HepG2 (cell line): Measurements from ENCODE around the gene UTS2R. TPM values are rescaled to one million over a fixed set of nuclear protein-coding genes. Genes with fewer than 3 reads are reported as not detected.

ENCODE experiments used
- AHDC1 ChIP-seq: sonication (generic); formaldehyde crosslinking; IDR thresholded peaks from 2 replicates; pipeline ENCODE4 v1.5.1; 2020; ENCODE audit warnings: mild to moderate bottlenecking, missing genetic modification reagents, borderline replicate concordance
- GABPA ChIP-seq, 2 experiments: IDR thresholded peaks; 2 replicates each; pipeline ENCODE4 v1.6.1; 2011 to 2016; ENCODE audit warnings: low read depth in 2 of 2, low read length in 1 of 2, missing biosample characterization in 1 of 2, missing genetic modification characterization in 1 of 2
- GPBP1L1 ChIP-seq: sonication (generic); formaldehyde crosslinking; IDR thresholded peaks from 2 replicates; pipeline ENCODE4 v1.5.0; 2020; ENCODE audit warnings: mild to moderate bottlenecking, missing genetic modification reagents
- HDAC1 ChIP-seq: sonication (generic); formaldehyde crosslinking; IDR thresholded peaks from 2 replicates; pipeline ENCODE4 v1.5.1; 2020; ENCODE audit warnings: mild to moderate bottlenecking, missing genetic modification reagents
- HIC2 ChIP-seq: sonication (generic); formaldehyde crosslinking; IDR thresholded peaks from 2 replicates; pipeline ENCODE4 v1.9.0; 2022; ENCODE audit warnings: low read depth, missing genetic modification reagents
- IRF1 ChIP-seq: sonication (generic); formaldehyde crosslinking; IDR thresholded peaks from 2 replicates; pipeline ENCODE4 v1.4.0; 2020; ENCODE audit warnings: low read depth, mild to moderate bottlenecking, missing genetic modification reagents
- KDM1A ChIP-seq: IDR thresholded peaks from 2 replicates; pipeline ENCODE4 v1.6.1; 2016; ENCODE audit warnings: missing compliant biosample characterization
- KDM2A ChIP-seq: sonication (generic); formaldehyde crosslinking; IDR thresholded peaks from 2 replicates; pipeline ENCODE4 v1.4.0; 2020; ENCODE audit warnings: low read depth, missing genetic modification reagents, borderline replicate concordance
- KDM5B ChIP-seq: sonication (generic); formaldehyde crosslinking; IDR thresholded peaks from 2 replicates; pipeline ENCODE4 v1.4.0; 2020; ENCODE audit warnings: missing genetic modification reagents, mild to moderate bottlenecking, borderline replicate concordance
- KLF9 ChIP-seq: IDR thresholded peaks from 2 replicates; pipeline ENCODE4 v1.6.1; 2016; ENCODE audit warnings: low read depth
- LRRFIP1 ChIP-seq: sonication (generic); formaldehyde crosslinking; conservative IDR thresholded peaks from 2 replicates; pipeline ENCODE4 v1.4.0; 2020; ENCODE audit warnings: missing genetic modification reagents
- NCOA2 ChIP-seq: sonication (generic); formaldehyde crosslinking; IDR thresholded peaks from 2 replicates; pipeline ENCODE4 v1.8.0; 2022; ENCODE audit warnings: inconsistent platforms
- POLR2A ChIP-seq, 2 experiments: IDR thresholded peaks; 2 replicates each; pipeline ENCODE4 v1.6.1; 2011; ENCODE audit warnings: low read depth in 2 of 2, low read length in 2 of 2, mild to moderate bottlenecking in 1 of 2, moderate library complexity in 1 of 2; ENCODE audit not compliant: insufficient read depth in 1 of 2
- ZNF619 ChIP-seq: sonication (generic); formaldehyde crosslinking; IDR thresholded peaks from 2 replicates; pipeline ENCODE4 v1.4.0; 2020; ENCODE audit warnings: mild to moderate bottlenecking, missing genetic modification reagents
- ZNF792 ChIP-seq: IDR thresholded peaks from 2 replicates; pipeline ENCODE4 v1.6.1; 2016
- ZSCAN9 ChIP-seq: IDR thresholded peaks from 2 replicates; pipeline ENCODE4 v1.6.1; 2016; ENCODE audit warnings: borderline replicate concordance
- polyA plus RNA-seq, 8 experiments: library from polyadenylated mRNA; depleted of rRNA in 3 of 8; stranded (reverse) in 7 of 8; unstranded in 1 of 8; fragments of >200 nt; fragmentation: Illumina TruSeq in 4 of 8; extraction: Trizol in 4 of 8; gene quantifications; 2 replicates each; pipeline versions ENCODE4 v1.2.1 to v1.2.3, GENCODE V29; 2011 to 2016; ENCODE audit warnings: low read depth in 4 of 8, missing spikeins in 1 of 8, mixed read lengths in 1 of 8; ENCODE audit not compliant: insufficient read depth in 1 of 8
- total RNA-seq, 5 experiments: library from RNA; depleted of rRNA; stranded (reverse); fragments of >200 nt; fragmentation: Illumina TruSeq; extraction: Trizol; gene quantifications; 2 replicates each; pipeline ENCODE4 v1.2.3, GENCODE V29; 2016; ENCODE audit warnings: low read depth in 1 of 5

The UTS2R gene
- total and polyA plus RNA-seq, 2 of the 13 experiments (the other 11 are each of a cell fraction or from before 2014, with no cell fraction given), result 0.13 to 0.15 TPM

- TF ChIP-seq ZSCAN9 (CRISPR knock-in tag), result no peak
- TF ChIP-seq IRF1 (CRISPR knock-in tag), result peak; percentile 42; the same call in 1 of the 2 replicates
- TF ChIP-seq GPBP1L1 (CRISPR knock-in tag), result no peak
- 0 out of 2 replicates have a peak, but pooled peaks have one; percentile 40 for TF ChIP-seq HDAC1 (CRISPR knock-in tag)
- TF ChIP-seq AHDC1 (CRISPR knock-in tag), result no peak
- TF ChIP-seq KDM2A (CRISPR knock-in tag), result peak; percentile 40; the same call in 1 of the 2 replicates
- TF ChIP-seq LRRFIP1 (CRISPR knock-in tag), result no peak
- TF ChIP-seq ZNF792, result no peak
- no peak for TF ChIP-seq ZNF619 (CRISPR knock-in tag)
- TF ChIP-seq HIC2 (CRISPR knock-in tag), result peak; percentile 64; the same call in 1 of the 2 replicates
- TF ChIP-seq GABPA (IDR thresholded peaks at IDR 0.05; ENCODE audit: low read depth, low read length), result no peak
- 0 out of 2 replicates have a peak, but pooled peaks have one; percentile 15 for TF ChIP-seq GABPA (CRISPR knock-in tag; IDR thresholded peaks at IDR 0.05; ENCODE audit: low read depth)
- peak; percentile 4; the same call in 1 of the 2 replicates for TF ChIP-seq NCOA2 (CRISPR knock-in tag)
- TF ChIP-seq POLR2A (IDR thresholded peaks at IDR 0.05; ENCODE audit: insufficient read depth in 1 of 2, low read depth in 2 of 2, low read length in 2 of 2), result 0 out of 4 replicates have a peak, but pooled peaks of 1 of the 2 experiments have one; percentile 22
- TF ChIP-seq KDM1A (CRISPR knock-in tag), result 0 out of 2 replicates have a peak, but pooled peaks have one; percentile 13
- no peak for TF ChIP-seq KLF9
- TF ChIP-seq KDM5B (CRISPR knock-in tag), result no peak
Observed at GRCh38 chr17:82334622-82335394, 36.8 kb upstream of the UTS2R start (continued).
